HG03457 (cell line): ENCODE measurements around the gene CDK13.
"Not testable (repeated sequence)": the region's sequence is repeated elsewhere in the genome, so short reads cannot be mapped to it uniquely, and the experiment has no call there.

Source experiments
- ATAC-seq: cut with Tn5 transposase; IDR thresholded peaks from one replicate; pipeline ENCODE4 v1.9.1; 2021; ENCODE audit warnings: moderate number of reproducible peaks; ENCODE audit not compliant: unreplicated experiment

The CDK13 gene

GRCh38 chr7:40145596-40146130 is 195.6 kb downstream of the CDK13 start:
- not testable (repeated sequence) for ATAC-seq

GRCh38 chr7:40147371-40148246 is 197.6 kb downstream of the CDK13 start:
- ATAC-seq = no peak

GRCh38 chr7:40148247-40148580 is 198.2 kb downstream of the CDK13 start:
- ATAC-seq = not testable (repeated sequence)

- ATAC-seq = no peak
These were observed 198.6 kb downstream of the CDK13 start for GRCh38 chr7:40148671-40149070.
